ENCODE results near the gene PRRT1. TPM values are rescaled to one million over a fixed set of nuclear protein-coding genes. Genes with fewer than 3 reads are reported as not detected.
"Not testable (repeated sequence)": the region's sequence is repeated elsewhere in the genome, so short reads cannot be mapped to it uniquely, and the experiment has no call there.

PRRT1 gene
- total RNA-seq, 1 donor = 0.54 TPM

- DNase-seq (ENCODE audit: low read depth) = no peak
- no peak overlapping the region for H3K4me3 ChIP-seq (ENCODE audit: low read depth, low read length)
- TF ChIP-seq CTCF (IDR thresholded peaks at IDR 0.05; ENCODE audit: insufficient read depth, low read length) = no peak
Measured at GRCh38 chr6:32149092-32149755, 2.5 kb downstream of the PRRT1 start.

GRCh38 chr6:32148289-32149091, 3.2 kb downstream of the PRRT1 start:
- TF ChIP-seq CTCF (IDR thresholded peaks at IDR 0.05; ENCODE audit: insufficient read depth, low read length) = no peak
- no peak for DNase-seq (ENCODE audit: low read depth)
- no peak overlapping the region for H3K4me3 ChIP-seq (ENCODE audit: low read depth, low read length)

DNA sequence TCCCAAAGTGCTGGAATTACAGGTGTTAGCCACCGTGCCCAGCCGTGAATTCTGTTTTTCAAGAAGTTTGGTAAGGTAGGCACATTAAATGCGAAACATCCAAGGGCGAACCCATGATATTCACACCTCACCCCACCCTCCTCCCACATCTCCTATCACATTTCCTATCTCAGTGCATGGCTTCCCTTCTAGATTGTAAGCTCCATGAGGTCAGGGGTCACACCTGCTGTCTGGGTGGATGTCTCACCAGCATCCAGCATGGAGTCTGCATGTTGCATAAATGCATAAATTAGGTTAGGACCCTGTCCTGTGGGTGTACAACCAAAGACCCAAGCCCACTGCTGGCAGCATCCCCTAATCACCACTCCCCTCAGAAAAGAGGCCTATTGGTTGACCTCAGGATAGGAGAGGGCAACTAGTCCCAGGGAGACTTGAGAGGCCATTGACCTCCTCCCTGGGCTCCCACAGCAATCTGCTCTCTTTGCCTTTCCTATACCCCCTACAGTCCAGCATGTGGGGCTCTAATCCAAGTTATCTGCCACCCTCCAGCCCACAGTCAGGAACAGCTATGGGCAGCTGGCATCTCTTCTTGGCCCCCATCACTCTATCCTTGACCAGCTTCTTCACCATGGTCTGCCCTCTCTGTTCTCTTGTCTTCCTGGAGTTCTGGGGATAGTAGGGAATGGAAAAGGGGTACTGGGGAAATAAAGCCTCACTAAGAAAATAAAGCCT, 4.2 kb downstream of the PRRT1 start:
- no peak for TF ChIP-seq CTCF (IDR thresholded peaks at IDR 0.05; ENCODE audit: insufficient read depth, low read length)
- H3K4me3 ChIP-seq (ENCODE audit: low read depth, low read length) = no peak overlapping the region
- no peak for DNase-seq (ENCODE audit: low read depth)

GRCh38 chr6:32146687-32147086, 5.1 kb downstream of the PRRT1 start:
- TF ChIP-seq CTCF (IDR thresholded peaks at IDR 0.05; ENCODE audit: insufficient read depth, low read length) = no peak
- H3K4me3 ChIP-seq (ENCODE audit: low read depth, low read length) = no peak overlapping the region
- DNase-seq (ENCODE audit: low read depth) = no peak

- H3K4me3 ChIP-seq (ENCODE audit: low read depth, low read length) = no peak overlapping the region
- TF ChIP-seq CTCF (IDR thresholded peaks at IDR 0.05; ENCODE audit: insufficient read depth, low read length) = no peak
- peak; percentile 43 for DNase-seq (ENCODE audit: low read depth)
Measured at GRCh38 chr6:32146287-32146686, 5.5 kb downstream of the PRRT1 start.

- H3K4me3 ChIP-seq (ENCODE audit: low read depth, low read length); DNase-seq (ENCODE audit: low read depth): not testable (repeated sequence)
Measured at GRCh38 chr6:32144238-32144637, 7.5 kb downstream of the PRRT1 start.
